Kidney (tissue), 14 donors: Measurements from ENCODE around the gene C9orf50. TPM values are rescaled to one million over a fixed set of nuclear protein-coding genes. Genes with fewer than 3 reads are reported as not detected.

Experiments used
- DNase-seq, 5 donors: peaks; one replicate each; pipeline ENCODE4 v3.0.0-alpha.2; 2013 to 2020
- FAIRE-seq: peaks from 2 replicates; lab custom pipeline; 2012; peaks lifted over from hg19 to GRCh38; lab: Jason Lieb, UNC
- H3K27ac ChIP-seq, 2 donors: one replicate each; pipeline ENCODE4 v1.7.0; 2013; ENCODE audit warnings: low read depth in 2 of 2, low read length in 2 of 2, inconsistent platforms in 1 of 2
- H3K27me3 ChIP-seq: one replicate; pipeline ENCODE4 v1.7.1; 2013; ENCODE audit warnings: low read length, inconsistent platforms; ENCODE audit not compliant: control insufficient read depth, insufficient read depth
- H3K36me3 ChIP-seq, 3 donors: one replicate each; pipeline versions ENCODE4 v1.7.0 to v1.7.1; 2013; ENCODE audit warnings: low read length in 3 of 3, control low read depth in 1 of 3, inconsistent platforms in 1 of 3; ENCODE audit not compliant: insufficient read depth in 3 of 3, control insufficient read depth in 2 of 3
- H3K4me1 ChIP-seq, 3 donors: one replicate each; pipeline versions ENCODE4 v1.7.0 to v1.7.1; 2013; ENCODE audit warnings: low read length in 3 of 3, inconsistent platforms in 1 of 3, low read depth in 1 of 3; ENCODE audit not compliant: control insufficient read depth in 2 of 3, insufficient read depth in 2 of 3
- H3K4me3 ChIP-seq, 3 donors: one replicate each; pipeline versions ENCODE4 v1.7.0 to v1.8.1; 2013; ENCODE audit warnings: low read length in 3 of 3, control low read depth in 1 of 3, inconsistent platforms in 1 of 3
- H3K9ac ChIP-seq, 3 donors: one replicate each; pipeline versions ENCODE4 v1.7.0 to v1.7.1; 2013; ENCODE audit warnings: low read length in 3 of 3, control low read depth in 1 of 3, inconsistent platforms in 1 of 3
- H3K9me3 ChIP-seq, 3 donors: one replicate each; pipeline versions ENCODE4 v1.7.0 to v1.7.1; 2013; ENCODE audit warnings: low read length in 3 of 3, control low read depth in 1 of 3, inconsistent platforms in 1 of 3; ENCODE audit not compliant: control insufficient read depth in 2 of 3, insufficient read depth in 1 of 3
- intact Hi-C: fragments of 100-400 bp; cut with DNase I; formaldehyde crosslinking; loops from one replicate; pipeline ENCODE4 v1.11.1; 2022
- polyA plus RNA-seq: library from polyadenylated mRNA; stranded (reverse); fragments of 350-450 nt; fragmentation: Illumina TruSeq; extraction: RNeasy Lipid Tissue Mini Kit (QIAGEN cat#74804); gene quantifications from one replicate; pipeline ENCODE4 v1.2.3, GENCODE V29; 2014; ENCODE audit warnings: low read depth, low replicate concordance; ENCODE audit not compliant: insufficient read depth
- total RNA-seq: library from RNA; stranded (reverse); fragmentation: NEBNext Ultra II Directional; extraction: Animal tissue kit (Norgen Biotek cat#: 25700); gene quantifications from one replicate; pipeline ENCODE4 v1.2.1, GENCODE V29; 2021
- TF ChIP-seq, protein P1 (sequence below): IDR thresholded peaks from 3 replicates; pipeline ENCODE4 v1.5.1; 2012; ENCODE audit warnings: mild to moderate bottlenecking, moderate library complexity, borderline replicate concordance; ENCODE audit not compliant: insufficient read depth; ENCODE audit errors: extremely low read depth
- donor health status: control.
- donor health status: control.
- donor health status: control.
- donor health status: control.
- donor health status: control.
- donor health status: DM: yes; HTN: yes; CAD: no.
- donor health status: Normal renal cell carcinoma (clear cell type).

Gene C9orf50
- total and polyA plus RNA-seq, 2 donors from 2014 or later = 1.1 to 2.8 TPM

DNA sequence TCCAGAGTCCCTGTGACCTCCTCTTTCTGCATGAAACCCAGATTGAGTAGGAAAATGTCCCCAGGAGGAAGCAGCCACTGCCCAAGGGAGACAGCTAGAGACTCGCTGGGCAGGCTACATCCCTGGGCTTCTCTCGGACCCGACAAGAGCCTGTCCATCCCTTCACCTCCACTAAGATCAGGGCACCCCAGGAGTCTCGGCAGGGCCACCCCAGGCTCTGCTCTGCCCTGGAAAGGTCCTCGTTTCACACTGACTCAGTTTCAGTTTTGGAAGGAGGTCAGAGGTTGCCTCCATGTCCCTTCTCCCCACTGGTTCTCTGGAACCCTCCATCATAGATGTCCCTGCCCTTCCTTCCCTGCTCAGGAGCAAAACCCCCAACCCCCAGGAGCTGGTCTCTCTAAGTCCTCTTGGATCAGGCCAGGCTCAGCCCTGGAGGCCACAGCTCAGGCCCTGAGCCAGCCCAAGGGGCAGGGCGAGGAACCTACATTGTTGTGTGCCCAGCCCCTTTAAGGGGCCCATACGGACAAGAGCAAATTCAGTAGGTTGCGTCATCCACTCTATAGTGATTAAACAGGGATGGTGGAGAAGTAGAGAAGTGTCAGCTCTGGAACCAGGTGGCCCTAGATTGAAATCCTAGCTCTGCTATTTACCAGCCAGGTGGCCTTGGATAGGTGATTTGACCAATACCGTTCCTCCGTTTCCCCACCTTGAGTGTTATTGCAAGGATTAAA, 37.4 kb downstream of the C9orf50 start:
- intact Hi-C loops = no loop called here
- DNase-seq (no peak), FAIRE-seq (no peak)
- H3K27ac ChIP-seq = no peak overlapping the region
- H3K27me3 ChIP-seq = no peaks in the 10 kb centered on the region
- no peak overlapping the region for H3K4me3 ChIP-seq
- no peaks in the 10 kb centered on the region for H3K4me1 ChIP-seq
- H3K9me3 ChIP-seq = no peaks in the 10 kb centered on the region
- H3K9ac ChIP-seq = no peak overlapping the region
- H3K36me3 ChIP-seq = no peaks in the 10 kb centered on the region
- TF ChIP-seq, protein P1, sequence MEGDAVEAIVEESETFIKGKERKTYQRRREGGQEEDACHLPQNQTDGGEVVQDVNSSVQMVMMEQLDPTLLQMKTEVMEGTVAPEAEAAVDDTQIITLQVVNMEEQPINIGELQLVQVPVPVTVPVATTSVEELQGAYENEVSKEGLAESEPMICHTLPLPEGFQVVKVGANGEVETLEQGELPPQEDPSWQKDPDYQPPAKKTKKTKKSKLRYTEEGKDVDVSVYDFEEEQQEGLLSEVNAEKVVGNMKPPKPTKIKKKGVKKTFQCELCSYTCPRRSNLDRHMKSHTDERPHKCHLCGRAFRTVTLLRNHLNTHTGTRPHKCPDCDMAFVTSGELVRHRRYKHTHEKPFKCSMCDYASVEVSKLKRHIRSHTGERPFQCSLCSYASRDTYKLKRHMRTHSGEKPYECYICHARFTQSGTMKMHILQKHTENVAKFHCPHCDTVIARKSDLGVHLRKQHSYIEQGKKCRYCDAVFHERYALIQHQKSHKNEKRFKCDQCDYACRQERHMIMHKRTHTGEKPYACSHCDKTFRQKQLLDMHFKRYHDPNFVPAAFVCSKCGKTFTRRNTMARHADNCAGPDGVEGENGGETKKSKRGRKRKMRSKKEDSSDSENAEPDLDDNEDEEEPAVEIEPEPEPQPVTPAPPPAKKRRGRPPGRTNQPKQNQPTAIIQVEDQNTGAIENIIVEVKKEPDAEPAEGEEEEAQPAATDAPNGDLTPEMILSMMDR = no peak

DNA sequence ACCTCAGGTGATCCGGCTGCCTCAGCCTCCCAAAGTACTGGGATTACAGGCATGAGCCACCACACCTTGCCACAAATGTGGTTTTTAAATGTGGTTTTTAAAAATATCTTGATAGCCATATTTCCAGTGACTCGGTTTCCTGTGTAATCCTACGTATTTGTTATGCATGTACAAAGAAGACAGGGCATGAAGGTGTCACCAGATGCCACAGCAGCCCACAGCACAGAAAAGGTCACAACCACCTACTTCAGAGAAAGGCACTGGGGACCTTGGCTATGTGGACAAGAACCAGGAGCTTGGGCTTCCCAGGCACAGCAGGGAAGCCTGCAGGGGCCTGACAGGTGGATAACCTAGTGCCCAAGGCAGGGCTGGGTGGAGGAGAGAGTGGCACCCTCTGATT, 38.0 kb downstream of the C9orf50 start:
- intact Hi-C loops = no loop called here
- TF ChIP-seq, protein P1 = no peak

DNA sequence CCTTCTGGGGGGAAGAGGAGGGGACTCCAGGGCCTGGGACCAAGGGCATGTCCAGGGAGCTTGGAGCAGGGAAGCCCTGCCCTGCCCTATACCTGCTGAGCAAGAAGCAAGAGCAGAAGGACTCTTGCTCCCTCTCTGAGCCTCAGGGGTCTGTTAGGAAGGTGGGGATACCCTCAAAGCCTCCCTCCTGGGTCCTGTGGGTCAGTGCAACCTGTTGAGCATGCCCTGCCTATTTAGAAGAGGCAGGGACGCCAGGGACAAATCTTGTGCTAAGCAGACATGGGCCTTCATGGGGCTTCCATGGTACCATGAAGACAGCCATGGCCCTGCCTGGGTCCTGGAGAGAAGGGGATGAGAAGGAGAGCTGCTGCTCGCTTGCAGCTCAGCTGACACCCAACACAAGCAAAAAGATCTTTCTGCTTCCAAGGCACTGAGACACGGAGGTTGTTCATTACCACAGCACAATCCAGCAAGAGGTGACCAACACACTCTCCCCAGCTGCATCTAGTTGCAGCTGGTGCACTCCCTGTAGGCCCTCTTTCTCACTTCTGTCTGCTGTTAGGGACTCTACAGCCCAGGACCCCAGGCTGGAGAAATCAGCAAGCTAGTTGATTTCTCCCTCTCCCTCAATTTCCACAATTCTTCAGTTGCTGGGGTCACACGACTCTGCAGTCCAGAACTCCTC, 39.3 kb downstream of the C9orf50 start:
- DNase-seq (no peak), FAIRE-seq (no peak)
- H3K9me3 ChIP-seq = no peaks in the 10 kb centered on the region
- no peak overlapping the region for H3K9ac ChIP-seq
- no peak overlapping the region for H3K27ac ChIP-seq
- H3K4me3 ChIP-seq = no peak overlapping the region
- intact Hi-C loops = no loop called here
- H3K36me3 ChIP-seq = no peaks in the 10 kb centered on the region
- H3K4me1 ChIP-seq = no peaks in the 10 kb centered on the region
- H3K27me3 ChIP-seq = no peaks in the 10 kb centered on the region
- TF ChIP-seq, protein P1 = no peak

More for the DNA sequence above, 38.0 kb downstream of the C9orf50 start:
- Histone ChIP-seq H3K9ac (no peak overlapping the region), H3K27me3 (no peaks in the 10 kb centered on the region), H3K4me3 (no peak overlapping the region), H3K27ac (no peak overlapping the region), H3K4me1 (no peaks in the 10 kb centered on the region), H3K9me3 (no peaks in the 10 kb centered on the region), H3K36me3 (no peaks in the 10 kb centered on the region)
- no peak for FAIRE-seq
- DNase-seq = no peak
